Effector memory CD4-positive, alpha-beta T cell (primary cell): ENCODE data around the gene CKM.

ENCODE experiments used
- DNase-seq, 3 donors: peaks; one replicate each; pipeline ENCODE4 v3.0.0-alpha.2; 2020
- H3K27ac ChIP-seq: 2 replicates; pipeline ENCODE4 v1.7.0; 2013; ENCODE audit warnings: mild to moderate bottlenecking, low read length, moderate library complexity; ENCODE audit not compliant: insufficient read depth, poor library complexity, severe bottlenecking
- H3K27me3 ChIP-seq: replicated peaks from 2 replicates; pipeline ENCODE4 v1.7.0; 2013; ENCODE audit warnings: mild to moderate bottlenecking, low read length; ENCODE audit not compliant: insufficient read depth, control insufficient read depth, poor library complexity, severe bottlenecking
- H3K36me3 ChIP-seq: 2 replicates; pipeline ENCODE4 v1.7.0; 2013; ENCODE audit warnings: mild to moderate bottlenecking, low read length, moderate library complexity; ENCODE audit not compliant: control insufficient read depth, insufficient read depth
- H3K4me1 ChIP-seq: 2 replicates; pipeline ENCODE4 v1.7.0; 2013; ENCODE audit warnings: low read length, mild to moderate bottlenecking; ENCODE audit not compliant: control insufficient read depth, insufficient read depth, poor library complexity, severe bottlenecking
- H3K4me3 ChIP-seq: 2 replicates; pipeline ENCODE4 v1.7.0; 2013; ENCODE audit warnings: low read length, low read depth, mild to moderate bottlenecking; ENCODE audit not compliant: insufficient read depth, poor library complexity, severe bottlenecking
- H3K9me3 ChIP-seq: 2 replicates; pipeline ENCODE4 v1.7.0; 2013; ENCODE audit warnings: mild to moderate bottlenecking, low read length, moderate library complexity; ENCODE audit not compliant: control insufficient read depth

The CKM gene

DNA sequence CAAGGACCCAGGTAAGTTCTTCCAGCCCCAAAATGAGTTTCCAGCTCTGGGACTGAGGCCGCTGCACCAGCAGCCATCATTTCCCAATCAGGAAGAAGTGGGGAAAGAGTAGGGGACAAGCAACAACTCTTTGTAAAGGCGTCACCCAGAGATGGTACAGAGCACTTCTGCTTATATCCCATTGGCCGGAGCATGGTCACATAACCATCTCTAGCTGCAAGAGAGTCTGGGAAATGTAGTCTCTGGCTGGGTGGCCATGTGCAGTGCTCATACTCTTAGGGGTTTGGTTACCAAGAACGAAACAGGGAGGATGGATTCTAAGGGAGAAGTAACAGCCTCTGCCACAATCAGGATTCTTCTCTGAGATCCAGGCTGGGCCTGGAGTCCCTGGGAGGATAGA lies 26.3 kb downstream of the CKM start:
- no peak overlapping the region for H3K4me3 ChIP-seq
- H3K9me3 ChIP-seq = no peaks in the 10 kb centered on the region
- H3K27ac ChIP-seq = no peak overlapping the region
- H3K36me3 ChIP-seq = peaks cover 5% of the 10 kb centered on the region
- H3K27me3 ChIP-seq = no peaks in the 10 kb centered on the region
- DNase-seq = no peak
- H3K4me1 ChIP-seq = no peaks in the 10 kb centered on the region

- Histone ChIP-seq H3K27ac (no peak overlapping the region), H3K36me3 (peaks cover 8% of the 10 kb centered on the region), H3K4me3 (no peak overlapping the region), H3K9me3 (no peaks in the 10 kb centered on the region), H3K27me3 (no peaks in the 10 kb centered on the region), H3K4me1 (no peaks in the 10 kb centered on the region)
- no peak for DNase-seq
These were observed 26.8 kb downstream of the CKM start for GRCh38 chr19:45295873-45296272.

DNA sequence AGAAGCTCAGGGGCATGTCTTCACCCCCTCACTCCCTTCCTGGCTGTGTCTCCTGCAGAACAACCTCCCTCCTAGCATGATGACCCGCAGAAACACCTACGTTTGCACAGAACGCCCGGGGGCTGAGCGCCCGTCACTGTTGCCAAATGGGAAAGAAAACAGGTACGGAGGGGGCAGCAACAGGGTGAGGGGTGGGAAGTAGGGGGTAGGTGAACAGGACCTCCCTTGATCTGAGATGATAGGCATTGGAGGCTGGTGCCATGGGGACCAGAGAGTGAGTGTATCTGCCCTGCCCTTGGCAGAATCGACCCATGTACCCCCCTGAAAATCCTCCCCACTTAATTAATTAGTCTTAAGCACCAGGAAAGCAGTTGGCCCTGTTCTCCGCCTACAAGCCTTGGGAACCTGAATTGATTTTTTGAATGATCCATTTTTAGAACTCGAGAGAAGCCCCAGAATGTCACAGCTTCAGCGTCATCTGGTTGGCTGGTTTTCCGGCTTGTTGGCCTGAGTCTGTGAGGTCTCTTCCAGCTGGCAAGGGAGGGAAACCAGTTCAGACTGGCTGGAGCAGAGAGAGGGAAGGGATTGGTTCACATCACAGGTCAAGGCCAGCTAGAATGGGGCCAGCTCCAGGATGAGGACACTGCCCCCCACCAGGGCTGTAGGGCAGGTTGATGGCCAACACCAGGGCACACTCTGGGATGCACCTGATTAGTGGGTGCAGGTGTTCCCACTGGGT lies 28.2 kb downstream of the CKM start:
- H3K4me1 ChIP-seq = no peaks in the 10 kb centered on the region
- H3K9me3 ChIP-seq = no peaks in the 10 kb centered on the region
- H3K36me3 ChIP-seq = peaks cover 13% of the 10 kb centered on the region
- H3K27me3 ChIP-seq = no peaks in the 10 kb centered on the region
- H3K27ac ChIP-seq = no peak overlapping the region
- no peak overlapping the region for H3K4me3 ChIP-seq
- no peak for DNase-seq

DNA sequence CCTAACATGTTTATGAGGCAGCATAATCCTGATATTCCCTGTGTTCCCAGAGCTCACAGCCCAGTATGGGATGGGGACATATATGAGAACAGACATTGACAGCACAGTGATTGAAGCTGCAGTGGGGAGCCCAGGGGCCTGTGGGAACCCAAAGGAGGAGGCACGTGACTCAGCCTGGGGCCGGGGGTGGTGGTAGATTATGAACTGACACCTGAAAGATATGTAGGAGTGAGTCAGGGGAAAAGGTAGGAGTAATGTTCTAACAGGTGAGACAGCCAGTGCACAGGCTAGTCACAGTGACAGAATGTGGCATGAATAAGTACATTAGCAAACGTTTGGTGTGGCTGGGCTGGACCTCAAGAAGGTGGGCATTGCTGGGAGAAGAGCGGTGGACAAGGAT lies 29.0 kb downstream of the CKM start:
- Histone ChIP-seq H3K9me3 (no peaks in the 10 kb centered on the region), H3K27ac (no peak overlapping the region), H3K36me3 (peaks cover 13% of the 10 kb centered on the region), H3K4me3 (no peak overlapping the region), H3K4me1 (no peaks in the 10 kb centered on the region), H3K27me3 (no peaks in the 10 kb centered on the region)
- no peak for DNase-seq

- H3K4me3 ChIP-seq = no peak overlapping the region
- no peak overlapping the region for H3K27ac ChIP-seq
- DNase-seq = no peak
- no peaks in the 10 kb centered on the region for H3K4me1 ChIP-seq
- no peaks in the 10 kb centered on the region for H3K9me3 ChIP-seq
- H3K27me3 ChIP-seq = no peaks in the 10 kb centered on the region
- peaks cover 13% of the 10 kb centered on the region for H3K36me3 ChIP-seq
These were observed 30.8 kb downstream of the CKM start for GRCh38 chr19:45291834-45292233.

DNA sequence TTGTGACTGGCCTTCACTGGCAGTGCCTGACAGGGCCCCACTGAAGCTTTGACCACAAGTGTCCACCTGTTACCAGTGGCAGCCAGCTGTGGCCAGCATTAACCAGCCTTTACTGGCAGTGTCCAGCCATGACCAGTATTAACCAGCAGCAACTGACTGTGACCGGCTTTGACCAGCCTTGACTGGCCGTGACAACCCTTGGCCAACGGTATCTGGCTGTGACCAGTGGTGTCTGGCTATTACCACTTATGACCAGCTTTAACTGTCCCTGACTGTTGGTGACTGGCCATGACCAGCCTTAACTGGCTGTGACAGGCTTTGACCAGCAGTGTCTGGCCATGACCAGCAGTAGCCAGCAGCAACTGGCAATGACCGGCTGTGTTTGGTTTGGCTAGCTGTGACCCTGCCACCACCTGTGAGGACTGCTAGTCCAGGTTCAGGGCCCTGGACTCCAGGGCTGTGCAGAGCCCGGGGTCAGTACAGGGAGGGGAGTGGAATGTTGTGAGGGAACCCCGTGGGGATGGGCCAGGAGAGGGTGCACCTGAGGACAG lies 32.2 kb downstream of the CKM start:
- no peaks in the 10 kb centered on the region for H3K27me3 ChIP-seq
- H3K4me3 ChIP-seq = no peak overlapping the region
- no peaks in the 10 kb centered on the region for H3K9me3 ChIP-seq
- H3K27ac ChIP-seq = no peak overlapping the region
- H3K4me1 ChIP-seq = no peaks in the 10 kb centered on the region
- DNase-seq = no peak
- H3K36me3 ChIP-seq = peaks cover 13% of the 10 kb centered on the region

GRCh38 chr19:45283443-45284033 lies 39.1 kb downstream of the CKM start:
- peaks cover 2% of the 10 kb centered on the region for H3K36me3 ChIP-seq
- H3K4me1 ChIP-seq = no peaks in the 10 kb centered on the region
- H3K9me3 ChIP-seq = no peaks in the 10 kb centered on the region
- H3K27ac ChIP-seq = no peak overlapping the region
- no peaks in the 10 kb centered on the region for H3K27me3 ChIP-seq
- no peak for DNase-seq
- H3K4me3 ChIP-seq = no peak overlapping the region

- Histone ChIP-seq H3K36me3 (peaks cover 11% of the 10 kb centered on the region), H3K27me3 (no peaks in the 10 kb centered on the region), H3K9me3 (no peaks in the 10 kb centered on the region), H3K4me1 (no peaks in the 10 kb centered on the region), H3K4me3 (no peak overlapping the region), H3K27ac (no peak overlapping the region)
- no peak for DNase-seq
These were observed 42.2 kb downstream of the CKM start for GRCh38 chr19:45280471-45280961.

GRCh38 chr19:45279587-45280192 lies 43.0 kb downstream of the CKM start:
- DNase-seq = no peak
- H3K9me3 ChIP-seq = no peaks in the 10 kb centered on the region
- H3K4me3 ChIP-seq = no peak overlapping the region
- no peaks in the 10 kb centered on the region for H3K27me3 ChIP-seq
- H3K36me3 ChIP-seq = peaks cover 11% of the 10 kb centered on the region
- H3K27ac ChIP-seq = no peak overlapping the region
- H3K4me1 ChIP-seq = no peaks in the 10 kb centered on the region

- H3K27ac ChIP-seq = no peak overlapping the region
- peaks cover 11% of the 10 kb centered on the region for H3K36me3 ChIP-seq
- DNase-seq = no peak
- H3K9me3 ChIP-seq = no peaks in the 10 kb centered on the region
- no peaks in the 10 kb centered on the region for H3K4me1 ChIP-seq
- no peaks in the 10 kb centered on the region for H3K27me3 ChIP-seq
- H3K4me3 ChIP-seq = no peak overlapping the region
These were observed 44.6 kb downstream of the CKM start for GRCh38 chr19:45278087-45278486.
